PC-3 (cell line): ENCODE data around the gene GAD2. TPM values are rescaled to one million over a fixed set of nuclear protein-coding genes. Genes with fewer than 3 reads are reported as not detected.

Experiments
- ATAC-seq: fragments of 200-7000 bp; cut with Tn5 transposase; 2 replicates; pipeline ENCODE4 v1.9.1; 2020; ENCODE audit warnings: mild to moderate bottlenecking, moderate library complexity
- BruUV-seq: library from RNA; stranded (reverse); fragments of 400-500 nt; replicated peaks from 2 replicates; lab custom pipeline; 2021; lab: Mats Ljungman, UMichigan
- CTCF ChIA-PET: fragments of 300-600 bp; sonication (Branson Sonifier 250); formaldehyde crosslinking; loops from one replicate; lab custom pipeline; 2022; ENCODE audit warnings: antibody characterized with exemption; lab: Charles Lee
- POLR2A ChIA-PET: fragments of 300-600 bp; sonication (Branson Sonifier 250); formaldehyde crosslinking; loops from one replicate; lab custom pipeline; 2022; ENCODE audit warnings: antibody characterized with exemption; ENCODE audit not compliant: unreplicated experiment; lab: Charles Lee
- DNase-seq: peaks from one replicate; pipeline ENCODE4 v3.0.0-alpha.2; 2015
- H2AFZ ChIP-seq: fragments of 300-600 bp; sonication (generic); 2 replicates; pipeline ENCODE4 v1.6.0; 2016; ENCODE audit warnings: antibody characterized with exemption, low read length
- H3F3A ChIP-seq: fragments of 300-600 bp; sonication (generic); one replicate; pipeline ENCODE4 v1.6.0; 2017; ENCODE audit warnings: antibody characterized with exemption, low read length, control low read depth, mild to moderate bottlenecking; ENCODE audit not compliant: unreplicated experiment
- H3K27ac ChIP-seq: fragments of 300-600 bp; sonication (generic); 2 replicates; pipeline ENCODE4 v1.5.1; 2016; ENCODE audit warnings: mild to moderate bottlenecking, low read length
- H3K27me3 ChIP-seq: fragments of 300-600 bp; sonication (generic); 2 replicates; pipeline ENCODE4 v1.6.1; 2016; ENCODE audit warnings: low read length, mixed read lengths
- H3K36me3 ChIP-seq: fragments of 300-600 bp; sonication (generic); 2 replicates; pipeline ENCODE4 v1.6.1; 2016; ENCODE audit warnings: low read depth, mixed run types, low read length, mixed read lengths
- H3K4me1 ChIP-seq: fragments of 300-600 bp; sonication (generic); 2 replicates; pipeline ENCODE4 v1.5.1; 2016; ENCODE audit warnings: low read length; ENCODE audit not compliant: insufficient read depth
- H3K4me2 ChIP-seq: fragments of 300-600 bp; sonication (generic); 2 replicates; pipeline ENCODE4 v1.6.0; 2016; ENCODE audit warnings: low read length
- H3K4me3 ChIP-seq: fragments of 300-600 bp; sonication (generic); 2 replicates; pipeline ENCODE4 v1.5.1; 2016; ENCODE audit warnings: mild to moderate bottlenecking, low read length, mixed read lengths
- H3K79me2 ChIP-seq: fragments of 300-600 bp; sonication (generic); 2 replicates; pipeline ENCODE4 v1.6.1; 2017; ENCODE audit warnings: low read length, mixed read lengths
- H3K9ac ChIP-seq: fragments of 300-600 bp; sonication (generic); 2 replicates; pipeline ENCODE4 v1.6.0; 2016; ENCODE audit warnings: mild to moderate bottlenecking, low read length
- H3K9me2 ChIP-seq: fragments of 300-600 bp; sonication (generic); replicated peaks from 2 replicates; pipeline ENCODE4 v1.6.1; 2016; ENCODE audit warnings: mixed run types, low read length, mixed read lengths
- H3K9me3 ChIP-seq: fragments of 300-600 bp; sonication (generic); 2 replicates; pipeline ENCODE4 v1.6.1; 2016; ENCODE audit warnings: low read length, mixed read lengths
- H4K20me1 ChIP-seq: fragments of 300-600 bp; sonication (generic); 2 replicates; pipeline ENCODE4 v1.6.1; 2016; ENCODE audit warnings: low read length, mixed read lengths
- EZH2 ChIP-seq: fragments of 300-600 bp; sonication (generic); IDR thresholded peaks from one replicate; pipeline ENCODE4 v1.6.1; 2017; ENCODE audit warnings: antibody characterized with exemption, mild to moderate bottlenecking, low read length; ENCODE audit not compliant: unreplicated experiment
- EZH2phosphoT487 ChIP-seq: fragments of 300-600 bp; sonication (generic); IDR thresholded peaks from 2 replicates; pipeline ENCODE4 v1.6.1; 2018; ENCODE audit warnings: mild to moderate bottlenecking, antibody characterized with exemption, low read length, borderline replicate concordance
- intact Hi-C: fragments of 100-400 bp; cut with micrococcal nuclease; formaldehyde crosslinking; loops from 2 replicates; pipeline ENCODE4 v1.9.0; 2023
- total RNA-seq: library from RNA; depleted of rRNA; stranded (reverse); fragments of >200 nt; gene quantifications from 2 replicates; pipeline ENCODE4 v1.2.3, GENCODE V29; 2014
- TF ChIP-seq, protein P1 (sequence below): fragments of 300-600 bp; sonication (generic); conservative IDR thresholded peaks from 2 replicates; pipeline ENCODE4 v1.5.1; 2017; ENCODE audit warnings: antibody characterized with exemption, low read depth, mild to moderate bottlenecking, low read length

Gene GAD2
- total RNA-seq, 1 experiment from 2014 or later: not detected

- no peak overlapping the region for H3K9ac ChIP-seq
- ChIA-PET CTCF (no interaction called here), POLR2A (no interaction called here)
- H3K9me2 ChIP-seq: no peaks in the 10 kb centered on the region
- no peak overlapping the region for H2AFZ ChIP-seq
- H3K4me2 ChIP-seq: no peak overlapping the region
- H4K20me1 ChIP-seq: no peaks in the 10 kb centered on the region
- no peak overlapping the region for H3K4me3 ChIP-seq
- H3K27me3 ChIP-seq: peaks cover 8% of the 10 kb centered on the region
- no peak for ATAC-seq
- no peaks in the 10 kb centered on the region for H3K36me3 ChIP-seq
- TF ChIP-seq EZH2phosphoT487 (no peak), EZH2 (no peak)
- TF ChIP-seq, protein P1, sequence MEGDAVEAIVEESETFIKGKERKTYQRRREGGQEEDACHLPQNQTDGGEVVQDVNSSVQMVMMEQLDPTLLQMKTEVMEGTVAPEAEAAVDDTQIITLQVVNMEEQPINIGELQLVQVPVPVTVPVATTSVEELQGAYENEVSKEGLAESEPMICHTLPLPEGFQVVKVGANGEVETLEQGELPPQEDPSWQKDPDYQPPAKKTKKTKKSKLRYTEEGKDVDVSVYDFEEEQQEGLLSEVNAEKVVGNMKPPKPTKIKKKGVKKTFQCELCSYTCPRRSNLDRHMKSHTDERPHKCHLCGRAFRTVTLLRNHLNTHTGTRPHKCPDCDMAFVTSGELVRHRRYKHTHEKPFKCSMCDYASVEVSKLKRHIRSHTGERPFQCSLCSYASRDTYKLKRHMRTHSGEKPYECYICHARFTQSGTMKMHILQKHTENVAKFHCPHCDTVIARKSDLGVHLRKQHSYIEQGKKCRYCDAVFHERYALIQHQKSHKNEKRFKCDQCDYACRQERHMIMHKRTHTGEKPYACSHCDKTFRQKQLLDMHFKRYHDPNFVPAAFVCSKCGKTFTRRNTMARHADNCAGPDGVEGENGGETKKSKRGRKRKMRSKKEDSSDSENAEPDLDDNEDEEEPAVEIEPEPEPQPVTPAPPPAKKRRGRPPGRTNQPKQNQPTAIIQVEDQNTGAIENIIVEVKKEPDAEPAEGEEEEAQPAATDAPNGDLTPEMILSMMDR: no peak
- BruUV-seq: no TSS peak
- no peak overlapping the region for H3K27ac ChIP-seq
- intact Hi-C loops: no loop called here
- H3K79me2 ChIP-seq: no peaks in the 10 kb centered on the region
- H3K9me3 ChIP-seq: no peaks in the 10 kb centered on the region
- no peak for DNase-seq
- H3F3A ChIP-seq: no peaks in the 10 kb centered on the region
- H3K4me1 ChIP-seq: no peaks in the 10 kb centered on the region
These were observed 8.7 kb downstream of the GAD2 start for GRCh38 chr10:26225322-26225721.

GRCh38 chr10:26227786-26228185 lies 11.2 kb downstream of the GAD2 start:
- H3K36me3 ChIP-seq: no peaks in the 10 kb centered on the region
- H3K79me2 ChIP-seq: no peaks in the 10 kb centered on the region
- intact Hi-C loops: no loop called here
- DNase-seq (no peak), ATAC-seq (no peak)
- no TSS peak for BruUV-seq
- no peak overlapping the region for H3K4me3 ChIP-seq
- H4K20me1 ChIP-seq: no peaks in the 10 kb centered on the region
- H2AFZ ChIP-seq: no peak overlapping the region
- H3K27ac ChIP-seq: no peak overlapping the region
- no peaks in the 10 kb centered on the region for H3F3A ChIP-seq
- H3K4me1 ChIP-seq: no peaks in the 10 kb centered on the region
- ChIA-PET POLR2A (no interaction called here), CTCF (no interaction called here)
- no peak overlapping the region for H3K4me2 ChIP-seq
- peaks cover 7% of the 10 kb centered on the region for H3K27me3 ChIP-seq
- no peaks in the 10 kb centered on the region for H3K9me3 ChIP-seq
- no peak overlapping the region for H3K9ac ChIP-seq
- no peaks in the 10 kb centered on the region for H3K9me2 ChIP-seq
- TF ChIP-seq, protein P1: no peak
- TF ChIP-seq EZH2: no peak
- no peak for TF ChIP-seq EZH2phosphoT487

DNA sequence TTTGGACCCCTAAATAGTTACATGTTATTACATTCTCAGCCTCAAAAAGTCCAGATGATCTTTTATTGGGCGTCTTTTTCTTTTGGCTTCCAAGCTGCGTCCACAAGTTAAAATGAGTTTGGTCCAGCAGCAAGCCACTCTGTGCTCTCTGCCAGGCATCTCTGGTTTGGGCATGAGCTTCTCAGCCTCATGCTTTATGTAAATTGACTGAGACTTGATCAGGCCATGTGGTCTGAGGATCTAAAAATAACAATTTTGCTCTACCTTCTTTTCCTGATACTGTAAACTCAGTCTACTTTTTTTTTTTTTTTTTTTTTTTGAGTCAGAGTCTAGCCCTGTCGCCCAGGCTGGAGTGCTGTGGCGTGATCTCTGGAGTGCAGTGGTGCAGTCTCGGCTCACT lies 15.6 kb downstream of the GAD2 start:
- TF ChIP-seq EZH2: no peak
- TF ChIP-seq, protein P1: no peak
- POLR2A ChIA-PET: no interaction called here
- Histone ChIP-seq H3K9ac (no peak overlapping the region), H3K36me3 (no peaks in the 10 kb centered on the region), H3K79me2 (no peaks in the 10 kb centered on the region), H3K4me2 (no peak overlapping the region), H4K20me1 (no peaks in the 10 kb centered on the region), H3K9me3 (no peaks in the 10 kb centered on the region), H3K27me3 (peaks cover 20% of the 10 kb centered on the region), H2AFZ (no peak overlapping the region), H3K9me2 (no peaks in the 10 kb centered on the region), H3F3A (no peaks in the 10 kb centered on the region), H3K27ac (no peak overlapping the region), H3K4me3 (no peak overlapping the region), H3K4me1 (no peaks in the 10 kb centered on the region)
- ATAC-seq: no peak
- CTCF ChIA-PET: no interaction called here
- intact Hi-C loops: no loop called here
- no peak for DNase-seq
- BruUV-seq: no TSS peak
